ENCODE measurements around the gene KIAA1328. TPM values are rescaled to one million over a fixed set of nuclear protein-coding genes. Genes with fewer than 3 reads are reported as not detected.

KIAA1328 gene
- polyA plus RNA-seq, 3 donors, result 9.6 to 10.8 (median 9.8) TPM

GRCh38 chr18:37247497-37248161 is 418.7 kb downstream of the KIAA1328 start:
- DNase-seq (ENCODE audit: low read depth in 3 of 3, low spot score in 2 of 3), result no peak

GRCh38 chr18:37248281-37248680 is 419.4 kb downstream of the KIAA1328 start:
- DNase-seq (ENCODE audit: low read depth in 3 of 3, low spot score in 2 of 3), result no peak

- no peak for DNase-seq (ENCODE audit: low read depth in 3 of 3, low spot score in 2 of 3)
Measured at GRCh38 chr18:37249171-37249886, 420.4 kb downstream of the KIAA1328 start.

- DNase-seq (ENCODE audit: low read depth in 3 of 3, low spot score in 2 of 3), result no peak
Measured at GRCh38 chr18:37249895-37250618, 421.1 kb downstream of the KIAA1328 start.

GRCh38 chr18:37251679-37252078 is 422.8 kb downstream of the KIAA1328 start:
- no peak for DNase-seq (ENCODE audit: low read depth in 3 of 3, low spot score in 2 of 3)

- DNase-seq (ENCODE audit: low read depth in 3 of 3, low spot score in 2 of 3), result no peak
Measured at GRCh38 chr18:37252342-37252741, 423.4 kb downstream of the KIAA1328 start.

- DNase-seq (ENCODE audit: low read depth in 3 of 3, low spot score in 2 of 3), result no peak
Measured at GRCh38 chr18:37252854-37253393, 424.0 kb downstream of the KIAA1328 start.

GRCh38 chr18:37253394-37254235 is 424.7 kb downstream of the KIAA1328 start:
- no peak for DNase-seq (ENCODE audit: low read depth in 3 of 3, low spot score in 2 of 3)

- no peak for DNase-seq (ENCODE audit: low read depth in 3 of 3, low spot score in 2 of 3)
Measured at GRCh38 chr18:37254236-37254754, 425.4 kb downstream of the KIAA1328 start.

GRCh38 chr18:37254973-37255372 is 426.0 kb downstream of the KIAA1328 start:
- no peak for DNase-seq (ENCODE audit: low read depth in 3 of 3, low spot score in 2 of 3)

GRCh38 chr18:37258131-37258530 is 429.2 kb downstream of the KIAA1328 start:
- DNase-seq (ENCODE audit: low read depth in 3 of 3, low spot score in 2 of 3), result no peak

- DNase-seq (ENCODE audit: low read depth in 3 of 3, low spot score in 2 of 3), result no peak
Measured at GRCh38 chr18:37258819-37259218, 429.9 kb downstream of the KIAA1328 start.

- DNase-seq (ENCODE audit: low read depth in 3 of 3, low spot score in 2 of 3), result no peak
Measured at GRCh38 chr18:37259711-37260110, 430.8 kb downstream of the KIAA1328 start.

- no peak for DNase-seq (ENCODE audit: low read depth in 3 of 3, low spot score in 2 of 3)
Measured at GRCh38 chr18:37260367-37261093, 431.6 kb downstream of the KIAA1328 start.

GRCh38 chr18:37261246-37261840 is 432.4 kb downstream of the KIAA1328 start:
- no peak for DNase-seq (ENCODE audit: low read depth in 3 of 3, low spot score in 2 of 3)

GRCh38 chr18:37261988-37262387 is 433.1 kb downstream of the KIAA1328 start:
- no peak for DNase-seq (ENCODE audit: low read depth in 3 of 3, low spot score in 2 of 3)

GRCh38 chr18:37264956-37265355 is 436.0 kb downstream of the KIAA1328 start:
- DNase-seq (ENCODE audit: low read depth in 3 of 3, low spot score in 2 of 3), result no peak

- no peak for DNase-seq (ENCODE audit: low read depth in 3 of 3, low spot score in 2 of 3)
Measured at GRCh38 chr18:37265382-37265781, 436.5 kb downstream of the KIAA1328 start.

- DNase-seq (ENCODE audit: low read depth in 3 of 3, low spot score in 2 of 3), result no peak
Measured at GRCh38 chr18:37266290-37266689, 437.4 kb downstream of the KIAA1328 start.
